AG04449 (cell line): Measurements from ENCODE around the gene UGT3A1.
"Not testable (repeated sequence)": the region's sequence is repeated elsewhere in the genome, so short reads cannot be mapped to it uniquely, and the experiment has no call there.

Source experiments
- CTCF ChIA-PET: fragments of 350-600 bp; formaldehyde crosslinking; extraction: SDS; loops from one replicate; lab custom pipeline; 2021; ENCODE audit warnings: antibody characterized with exemption; lab: Yijun Ruan, JAX
- POLR2A ChIA-PET: fragments of 400-600, 350-600 bp; formaldehyde crosslinking; extraction: SDS; loops from one replicate; lab custom pipeline; 2020; ENCODE audit warnings: antibody characterized with exemption, inconsistent platforms; lab: Yijun Ruan, JAX
- DNase-seq: peaks from one replicate; pipeline ENCODE4 v3.0.0-alpha.2; 2010; ENCODE audit warnings: low read depth, low spot score
- H3K4me3 ChIP-seq: 2 replicates; pipeline ENCODE4 v1.5.1; 2011; ENCODE audit warnings: low read depth, mild to moderate bottlenecking, control low read depth, low read length
- CTCF ChIP-seq: IDR thresholded peaks from one replicate; pipeline ENCODE4 v1.5.1; 2011; ENCODE audit warnings: mild to moderate bottlenecking, moderate library complexity, low read length, control low read depth, inconsistent platforms; ENCODE audit not compliant: insufficient read depth; ENCODE audit errors: missing control alignments

UGT3A1 gene

DNA sequence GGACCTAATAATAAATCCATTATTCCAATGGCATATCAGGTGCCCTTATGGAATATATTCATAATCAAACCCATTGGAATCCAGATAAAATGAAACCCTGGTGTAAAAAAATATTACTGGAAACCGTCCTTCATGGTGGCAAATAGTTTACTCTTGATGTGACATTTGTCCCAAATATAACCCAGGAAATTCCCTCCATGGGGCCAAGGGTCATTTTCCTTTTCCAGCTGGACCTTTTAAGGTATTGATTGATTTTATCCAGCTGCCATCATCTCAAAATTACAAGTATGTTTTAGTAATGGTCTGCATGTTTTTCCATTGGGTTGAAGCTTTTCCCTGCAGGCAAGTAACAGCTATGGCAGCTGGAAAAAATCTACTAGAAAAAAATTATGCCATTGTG, 8.4 kb upstream of the UGT3A1 start:
- ChIA-PET POLR2A (no interaction called here), CTCF (no interaction called here)
- TF ChIP-seq CTCF, result no peak
- no peak overlapping the region for H3K4me3 ChIP-seq
- no peak for DNase-seq

- ChIA-PET CTCF (no interaction called here), POLR2A (no interaction called here)
- TF ChIP-seq CTCF, result no peak
Measured at GRCh38 chr5:35996076-35996475, 4.9 kb upstream of the UGT3A1 start.

GRCh38 chr5:35990520-35990919, 670 bp downstream of the UGT3A1 start:
- CTCF ChIA-PET, result no interaction called here
- H3K4me3 ChIP-seq, result no peak overlapping the region
- POLR2A ChIA-PET, result no interaction called here
- DNase-seq, result no peak
- no peak for TF ChIP-seq CTCF

More at GRCh38 chr5:35996076-35996475, 4.9 kb upstream of the UGT3A1 start:
- no peak overlapping the region for H3K4me3 ChIP-seq
- DNase-seq, result no peak

DNA sequence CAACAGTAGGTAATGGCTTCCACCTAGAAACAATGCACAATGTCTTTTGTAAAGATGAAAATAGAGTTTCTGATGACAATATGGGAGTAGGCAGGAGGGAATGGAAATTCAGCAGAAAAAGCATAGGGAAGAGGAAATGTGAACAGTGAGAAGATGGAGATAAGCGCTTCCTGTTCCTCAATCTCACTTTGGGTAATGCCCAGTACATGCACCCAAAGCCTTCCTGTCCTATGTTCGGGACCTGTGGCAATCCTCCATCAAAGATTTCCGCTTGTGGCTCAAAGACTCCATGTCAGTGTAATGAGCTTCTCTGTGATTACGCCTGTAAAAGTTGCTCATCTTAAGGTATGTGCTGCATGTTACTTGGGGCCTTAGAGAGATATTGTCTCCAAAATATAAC, 2.7 kb downstream of the UGT3A1 start:
- ChIA-PET POLR2A (no interaction called here), CTCF (interaction anchor here (1.4 kb wide), 1 partner anchor 13 kb away, joined by 4 read pairs; no protein-coding TSS in a partner anchor)
- H3K4me3 ChIP-seq, result no peak overlapping the region
- DNase-seq, result no peak
- no peak for TF ChIP-seq CTCF

GRCh38 chr5:35987776-35988175, 3.4 kb downstream of the UGT3A1 start:
- TF ChIP-seq CTCF, result no peak
- POLR2A ChIA-PET, result no interaction called here
- H3K4me3 ChIP-seq, result no peak overlapping the region
- no peak for DNase-seq
- CTCF ChIA-PET, result interaction anchor here (1.3 kb wide), 1 partner anchor 63 kb away, joined by 3 read pairs; no protein-coding TSS in a partner anchor

- ChIA-PET POLR2A (no interaction called here), CTCF (no interaction called here)
- DNase-seq, result no peak
- no peak for TF ChIP-seq CTCF
- no peak overlapping the region for H3K4me3 ChIP-seq
Measured at GRCh38 chr5:35979715-35980114, 11.5 kb downstream of the UGT3A1 start.

GRCh38 chr5:35976859-35977258, 14.3 kb downstream of the UGT3A1 start:
- DNase-seq, CTCF ChIA-PET, POLR2A ChIA-PET, H3K4me3 ChIP-seq: not testable (repeated sequence)
